C4-2B (cell line): ENCODE data around the gene TAF13.

Experiments
- H3K27ac ChIP-seq: fragments of 450-650 bp; 2 replicates; pipeline ENCODE4 v1.5.1; 2017
- CTCF ChIP-seq: fragments of 450-650 bp; conservative IDR thresholded peaks from 2 replicates; pipeline ENCODE4 v1.5.1; 2017; ENCODE audit warnings: mild to moderate bottlenecking
- ZFX ChIP-seq: fragments of 450-650 bp; IDR thresholded peaks from 2 replicates; pipeline ENCODE4 v1.6.1; 2017

TAF13 gene

GRCh38 chr1:109112652-109113285 lies 37.0 kb upstream of the TAF13 start:
- TF ChIP-seq CTCF (peak; percentile 99), ZFX (no peak)
- H3K27ac ChIP-seq = no peak overlapping the region

DNA sequence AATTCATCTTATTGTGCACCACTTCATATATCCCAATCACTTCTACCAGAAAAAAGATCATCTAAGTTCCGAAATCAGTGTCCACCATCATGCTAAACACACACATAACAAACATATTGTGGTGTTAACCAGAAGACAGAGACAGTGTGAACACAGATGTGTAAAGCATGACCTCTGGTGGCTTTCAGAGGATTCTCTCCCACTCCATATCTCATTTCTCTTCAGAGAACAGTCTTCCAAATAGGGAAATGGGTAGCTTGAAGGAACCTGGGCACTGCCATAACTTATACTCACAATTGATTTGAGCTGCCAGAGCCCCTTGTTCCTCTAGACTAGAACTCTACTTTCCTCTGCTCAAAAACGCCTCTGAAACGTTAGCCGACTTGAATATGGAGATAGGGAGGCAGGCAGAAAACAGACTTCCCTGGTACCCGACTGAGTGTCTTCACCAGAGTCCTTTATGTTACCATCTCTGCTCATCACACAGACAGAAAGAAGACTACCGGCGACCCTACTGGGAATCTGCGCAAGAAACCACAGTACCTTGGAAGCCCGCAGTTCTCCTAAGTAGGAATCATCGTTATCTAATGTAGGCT lies 36.4 kb upstream of the TAF13 start:
- H3K27ac ChIP-seq = no peak overlapping the region
- no peak for TF ChIP-seq CTCF
- no peak for TF ChIP-seq ZFX

- H3K27ac ChIP-seq = no peak overlapping the region
- TF ChIP-seq ZFX (no peak), CTCF (no peak)
These were observed 35.7 kb upstream of the TAF13 start for GRCh38 chr1:109111386-109112055.

DNA sequence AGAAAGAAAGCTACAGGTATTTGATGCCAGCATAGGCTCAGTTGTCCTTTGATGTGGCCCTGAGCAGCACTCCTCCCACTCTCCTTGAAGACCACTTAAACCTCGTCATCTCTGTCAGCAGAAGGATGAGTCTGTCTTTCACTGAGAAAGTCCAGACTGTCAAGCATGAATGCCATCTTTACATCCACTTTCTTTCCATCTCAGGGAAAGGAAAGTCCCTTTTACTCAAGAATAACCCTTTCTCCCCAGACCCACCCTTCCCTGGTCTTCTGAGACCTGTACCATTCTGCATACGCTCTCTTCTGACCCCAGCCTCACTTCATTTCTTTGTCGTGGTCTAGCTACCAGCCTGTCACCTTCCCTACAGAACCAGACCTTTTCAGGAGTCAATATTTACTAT lies 34.1 kb upstream of the TAF13 start:
- no peak overlapping the region for H3K27ac ChIP-seq
- TF ChIP-seq ZFX (no peak), CTCF (no peak)

- no peak for TF ChIP-seq ZFX
- no peak for TF ChIP-seq CTCF
- H3K27ac ChIP-seq = no peak overlapping the region
These were observed 32.0 kb upstream of the TAF13 start for GRCh38 chr1:109107785-109108184.

GRCh38 chr1:109105881-109106280 lies 30.1 kb upstream of the TAF13 start:
- H3K27ac ChIP-seq = no peak overlapping the region
- TF ChIP-seq CTCF (no peak), ZFX (no peak)

DNA sequence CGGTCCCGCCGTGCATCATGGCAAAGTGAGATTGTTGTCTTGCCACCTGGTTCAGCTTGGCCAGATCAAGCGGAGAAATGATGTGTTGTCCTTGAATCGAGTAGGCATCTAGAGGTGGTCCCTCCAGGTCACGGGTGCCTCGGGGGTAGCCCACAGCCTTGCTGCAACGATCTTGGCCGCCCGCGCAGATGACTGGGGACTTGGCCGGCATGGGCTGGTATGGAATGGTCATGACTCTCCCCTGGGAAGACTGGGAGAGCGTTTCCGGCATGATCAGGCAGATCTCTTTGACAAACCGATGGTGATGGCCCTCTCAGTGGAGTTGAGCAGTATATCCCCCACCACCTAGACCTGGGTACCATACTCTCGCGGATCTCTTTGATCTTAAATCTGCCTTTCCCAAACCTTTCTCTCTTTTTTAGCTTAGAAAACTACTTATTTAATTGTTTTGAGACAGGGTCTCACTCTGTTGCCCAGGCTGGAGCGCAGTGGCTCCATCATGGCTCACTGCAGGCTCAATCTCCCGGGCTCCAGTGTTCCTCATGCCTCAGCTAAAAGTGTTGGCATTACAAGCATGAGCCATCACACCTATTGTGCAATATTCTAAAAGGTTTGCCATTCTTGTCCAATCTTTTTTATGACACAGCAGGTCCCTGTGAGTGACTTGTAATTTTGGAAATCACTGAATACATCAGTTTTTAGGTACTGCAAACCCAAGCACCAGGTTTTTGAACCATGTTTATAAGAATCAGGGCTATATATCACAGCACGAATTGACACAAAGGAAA lies 28.8 kb upstream of the TAF13 start:
- no peak for TF ChIP-seq CTCF
- TF ChIP-seq ZFX = no peak
- H3K27ac ChIP-seq = no peak overlapping the region
